ENCODE results near the gene HMX3. TPM values are rescaled to one million over a fixed set of nuclear protein-coding genes. Genes with fewer than 3 reads are reported as not detected.

The HMX3 gene
- total and polyA plus RNA-seq, 2 of the 8 experiments (the other 6 are each of a cell fraction or from before 2014, with no cell fraction given), result 0.05 TPM; not detected in 1

GRCh38 chr10:123150271-123150985 is 14.7 kb downstream of the HMX3 start (continued):
- TF ChIP-seq CHD2 (IDR thresholded peaks at IDR 0.05; ENCODE audit: low read length) (no peak), JUN (IDR thresholded peaks at IDR 0.05; ENCODE audit: low read depth, low read length) (no peak), KDM1A (IDR thresholded peaks at IDR 0.05; ENCODE audit: borderline replicate concordance, low read length) (no peak), HDAC2 (IDR thresholded peaks at IDR 0.05; ENCODE audit: borderline replicate concordance in 1 of 2, low read depth in 2 of 2, low read length in 2 of 2) (no peak), RNF2 (IDR thresholded peaks at IDR 0.05; ENCODE audit: borderline replicate concordance, low read depth, low read length, missing control alignments, poor library complexity, severe bottlenecking) (peak; percentile 88), SP1 (IDR thresholded peaks at IDR 0.05; ENCODE audit: low read depth, low read length) (0 out of 2 replicates have a peak, but pooled peaks have one; percentile 8), RFX5 (IDR thresholded peaks at IDR 0.05; ENCODE audit: borderline replicate concordance, low read depth, low read length) (no peak), MAFK (IDR thresholded peaks at IDR 0.05; ENCODE audit: low read depth, low read length) (no peak), SP2 (IDR thresholded peaks at IDR 0.05; ENCODE audit: low read length) (no peak), CBX8 (IDR thresholded peaks at IDR 0.05; ENCODE audit: borderline replicate concordance, low read depth, low read length) (no peak; the same call in 1 of the 2 replicates), RXRA (IDR thresholded peaks at IDR 0.05; ENCODE audit: insufficient read depth, low read depth, low read length) (no peak), HDAC6 (IDR thresholded peaks at IDR 0.05; ENCODE audit: low read depth, low read length) (no peak)
